ENCODE results near the gene GPR78.

- TF ChIP-seq CTCF (IDR thresholded peaks at IDR 0.05; ENCODE audit: low read depth, low read length, missing input control) (no peak), NR2F2 (IDR thresholded peaks at IDR 0.05) (no peak), TAF1 (conservative IDR thresholded peaks at IDR 0.05) (no peak), SP1 (IDR thresholded peaks at IDR 0.05) (no peak)
These were observed 8.2 kb upstream of the GPR78 start for GRCh38 chr4:8571702-8572685.
